Osteoblast (primary cell): ENCODE results near the gene ATG4B. TPM values are rescaled to one million over a fixed set of nuclear protein-coding genes. Genes with fewer than 3 reads are reported as not detected.

Experiments
- DNase-seq: peaks from one replicate; pipeline ENCODE4 v3.0.0; 2011; ENCODE audit warnings: low spot score, mixed read lengths; ENCODE audit not compliant: insufficient read length; ENCODE audit errors: missing footprints
- H2AFZ ChIP-seq: 2 replicates; pipeline ENCODE4 v1.6.0; 2011; ENCODE audit warnings: mild to moderate bottlenecking, low read length
- H3K27ac ChIP-seq: 2 replicates; pipeline ENCODE4 v1.5.1; 2011; ENCODE audit warnings: mild to moderate bottlenecking, low read depth, low read length, moderate library complexity
- H3K27me3 ChIP-seq: 2 replicates; pipeline ENCODE4 v1.6.0; 2012; ENCODE audit warnings: mild to moderate bottlenecking, control low read depth, inconsistent platforms, low read length, moderate library complexity; ENCODE audit not compliant: insufficient read depth
- H3K36me3 ChIP-seq: 2 replicates; pipeline ENCODE4 v1.5.1; 2011; ENCODE audit warnings: mild to moderate bottlenecking, low read length, control low read depth, moderate library complexity; ENCODE audit not compliant: insufficient read depth
- H3K4me1 ChIP-seq: 2 replicates; pipeline ENCODE4 v1.5.1; 2011; ENCODE audit warnings: mild to moderate bottlenecking, low read length, control low read depth, moderate library complexity; ENCODE audit not compliant: insufficient read depth
- H3K4me2 ChIP-seq: 2 replicates; pipeline ENCODE4 v1.6.0; 2011; ENCODE audit warnings: mild to moderate bottlenecking, low read length; ENCODE audit not compliant: insufficient read depth
- H3K4me3 ChIP-seq: fragments of 200-600 bp; sonication (generic); 3 replicates; pipeline ENCODE4 v1.5.1; 2012; ENCODE audit warnings: mild to moderate bottlenecking, low read length, inconsistent platforms; ENCODE audit not compliant: insufficient read depth
- H3K79me2 ChIP-seq: 2 replicates; pipeline ENCODE4 v1.6.0; 2012; ENCODE audit warnings: mild to moderate bottlenecking, low read length, control low read depth, inconsistent platforms; ENCODE audit not compliant: insufficient read depth
- H3K9me3 ChIP-seq: 2 replicates; pipeline ENCODE4 v1.5.1; 2011; ENCODE audit warnings: low read depth, low read length, control low read depth
- H4K20me1 ChIP-seq: 2 replicates; pipeline ENCODE4 v1.6.0; 2012; ENCODE audit warnings: mild to moderate bottlenecking, low read length, control low read depth; ENCODE audit not compliant: insufficient read depth
- CTCF ChIP-seq: IDR thresholded peaks from 2 replicates; pipeline ENCODE4 v1.5.1; 2011; ENCODE audit warnings: mild to moderate bottlenecking, low read depth, low read length, moderate library complexity; ENCODE audit errors: extremely low read depth
- total RNA-seq: library from RNA; depleted of rRNA; stranded (reverse); fragments of >200 nt; gene quantifications from 2 replicates; pipeline ENCODE4 v1.2.3, GENCODE V29; 2012

ATG4B gene
- total RNA-seq, 1 donor = 42.7 TPM

- H3K4me1 ChIP-seq = no peaks in the 10 kb centered on the region
- TF ChIP-seq CTCF = no peak
- H3K36me3 ChIP-seq = peaks cover 21% of the 10 kb centered on the region
- no peak overlapping the region for H3K4me3 ChIP-seq
- H4K20me1 ChIP-seq = no peaks in the 10 kb centered on the region
- H3K27ac ChIP-seq = no peak overlapping the region
- no peaks in the 10 kb centered on the region for H3K9me3 ChIP-seq
- no peak overlapping the region for H2AFZ ChIP-seq
- peaks cover 19% of the 10 kb centered on the region for H3K79me2 ChIP-seq
- no peak overlapping the region for H3K4me2 ChIP-seq
- DNase-seq = no peak
- no peaks in the 10 kb centered on the region for H3K27me3 ChIP-seq
Measured at GRCh38 chr2:241603686-241604085, 33.8 kb upstream of the ATG4B start.

DNA sequence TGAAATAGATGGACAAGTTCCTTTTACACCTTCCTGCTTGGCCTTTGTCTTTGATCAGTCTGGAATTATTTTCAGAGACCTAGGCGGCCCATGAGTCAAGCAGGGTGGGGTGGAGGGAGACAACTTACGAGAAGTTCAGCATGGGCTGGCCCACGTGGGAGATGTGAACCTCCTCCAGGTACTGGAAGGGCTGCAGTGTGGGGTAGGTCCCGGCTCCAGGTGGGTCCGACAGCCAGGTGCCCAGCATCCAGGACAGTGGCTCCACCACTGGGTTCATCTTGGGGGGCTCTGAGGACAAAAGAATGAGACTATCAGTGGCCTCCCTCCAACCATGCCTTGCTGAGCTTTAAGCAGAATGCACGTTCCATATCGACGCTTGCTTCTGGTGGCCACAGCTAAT lies 31.3 kb upstream of the ATG4B start:
- Histone ChIP-seq H3K79me2 (peaks cover 35% of the 10 kb centered on the region), H3K36me3 (peaks cover 17% of the 10 kb centered on the region), H3K9me3 (no peaks in the 10 kb centered on the region), H2AFZ (no peak overlapping the region), H3K4me2 (no peak overlapping the region), H3K4me1 (no peaks in the 10 kb centered on the region), H4K20me1 (peaks cover 5% of the 10 kb centered on the region), H3K27ac (no peak overlapping the region), H3K27me3 (no peaks in the 10 kb centered on the region), H3K4me3 (no peak overlapping the region)
- DNase-seq = no peak
- no peak for TF ChIP-seq CTCF

DNA sequence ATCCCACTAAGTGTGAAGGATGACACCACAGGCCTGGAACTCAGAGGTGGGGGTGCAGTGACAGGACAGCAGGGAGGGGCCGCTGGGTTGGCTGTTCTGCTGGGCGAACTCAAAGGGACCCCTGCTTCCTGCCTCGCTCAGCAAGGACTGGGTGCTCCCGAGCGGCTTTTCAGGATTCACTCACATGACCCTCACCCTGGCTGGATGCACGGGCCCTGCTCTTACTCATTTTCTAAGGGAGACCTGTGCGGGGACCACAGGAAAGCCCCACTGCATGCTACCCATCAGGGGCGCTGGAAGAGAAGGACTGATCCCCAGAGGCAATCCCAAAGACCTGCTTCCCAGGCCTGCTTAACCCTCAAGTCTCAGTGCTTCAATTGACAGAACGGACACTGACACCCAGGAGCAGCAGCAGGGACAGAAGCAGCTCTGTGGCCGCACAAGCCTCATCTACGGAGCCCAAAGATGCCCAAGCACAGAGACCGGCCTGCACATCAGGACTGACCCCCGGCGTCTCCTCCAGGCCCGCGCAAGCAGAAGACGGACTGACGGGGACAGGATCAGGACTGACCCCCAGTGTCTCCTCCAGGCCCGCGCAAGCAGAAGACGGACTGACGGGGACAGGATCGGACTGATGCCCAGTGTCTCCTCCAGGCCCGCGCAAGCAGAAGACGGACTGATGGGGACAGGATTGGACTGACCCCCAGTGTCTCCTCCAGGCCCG lies 30.2 kb upstream of the ATG4B start:
- H2AFZ ChIP-seq = no peak overlapping the region
- no peaks in the 10 kb centered on the region for H3K4me1 ChIP-seq
- H3K79me2 ChIP-seq = peaks cover 40% of the 10 kb centered on the region
- no peak for TF ChIP-seq CTCF
- no peak overlapping the region for H3K4me3 ChIP-seq
- H3K9me3 ChIP-seq = no peaks in the 10 kb centered on the region
- peaks cover 5% of the 10 kb centered on the region for H4K20me1 ChIP-seq
- peak; percentile 18 for DNase-seq
- no peak overlapping the region for H3K27ac ChIP-seq
- peaks cover 15% of the 10 kb centered on the region for H3K36me3 ChIP-seq
- no peaks in the 10 kb centered on the region for H3K27me3 ChIP-seq
- no peak overlapping the region for H3K4me2 ChIP-seq

DNA sequence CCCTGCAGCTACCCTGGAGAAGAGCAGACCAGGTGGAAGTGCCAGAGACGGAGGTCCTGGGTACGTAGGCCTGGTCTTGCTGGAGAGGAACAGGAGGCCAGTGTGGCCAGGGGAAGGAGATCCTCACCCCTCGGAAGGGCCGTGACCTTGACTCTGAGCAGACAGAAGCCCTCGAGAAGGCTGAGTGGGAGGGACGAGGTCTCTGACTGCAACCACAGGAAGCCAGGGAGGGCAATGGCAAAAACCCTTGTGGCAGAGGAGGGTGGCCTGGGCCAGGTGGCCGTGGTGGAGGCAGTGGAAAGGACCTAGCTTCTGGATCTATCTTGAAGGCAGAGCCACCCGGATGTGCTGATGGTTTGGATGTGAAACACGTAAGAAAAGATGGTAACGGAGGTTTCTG lies 28.6 kb upstream of the ATG4B start:
- H3K36me3 ChIP-seq = peaks cover 12% of the 10 kb centered on the region
- no peak overlapping the region for H3K4me2 ChIP-seq
- H3K4me3 ChIP-seq = no peak overlapping the region
- H3K79me2 ChIP-seq = peaks cover 52% of the 10 kb centered on the region
- no peaks in the 10 kb centered on the region for H3K9me3 ChIP-seq
- H2AFZ ChIP-seq = no peak overlapping the region
- H3K4me1 ChIP-seq = no peaks in the 10 kb centered on the region
- peak; percentile 62 for DNase-seq
- TF ChIP-seq CTCF = no peak
- no peak overlapping the region for H3K27ac ChIP-seq
- peaks cover 8% of the 10 kb centered on the region for H4K20me1 ChIP-seq
- no peaks in the 10 kb centered on the region for H3K27me3 ChIP-seq
